GM12801 (cell line): ENCODE measurements around the gene SEC14L5.

ENCODE experiments used
- TF ChIP-seq, protein P1 (sequence below): IDR thresholded peaks from one replicate; pipeline ENCODE4 v1.5.1; 2011; ENCODE audit warnings: control low read depth; ENCODE audit not compliant: insufficient read length; ENCODE audit errors: extremely low read depth

The SEC14L5 gene

DNA sequence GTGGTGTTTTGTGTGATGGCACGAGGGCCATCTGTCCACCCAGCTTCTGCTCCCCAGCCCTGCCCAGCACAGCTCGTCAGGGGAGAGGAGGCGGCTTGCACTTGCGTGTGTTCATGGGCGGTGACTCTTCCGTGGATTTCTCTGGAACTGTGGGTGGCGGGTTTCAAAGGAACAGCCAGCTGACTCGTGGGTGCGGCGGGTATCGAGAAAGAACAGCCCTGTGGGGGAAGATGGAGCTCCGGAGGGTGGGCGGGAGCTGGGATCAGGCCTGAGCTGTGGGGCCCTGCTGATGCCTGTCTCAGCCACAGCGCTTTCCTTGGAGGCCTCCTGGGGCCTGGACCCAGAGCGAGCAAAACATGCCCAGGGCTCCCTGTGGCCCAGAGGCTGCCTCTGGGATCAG, 62.4 kb downstream of the SEC14L5 start:
- TF ChIP-seq, protein P1, sequence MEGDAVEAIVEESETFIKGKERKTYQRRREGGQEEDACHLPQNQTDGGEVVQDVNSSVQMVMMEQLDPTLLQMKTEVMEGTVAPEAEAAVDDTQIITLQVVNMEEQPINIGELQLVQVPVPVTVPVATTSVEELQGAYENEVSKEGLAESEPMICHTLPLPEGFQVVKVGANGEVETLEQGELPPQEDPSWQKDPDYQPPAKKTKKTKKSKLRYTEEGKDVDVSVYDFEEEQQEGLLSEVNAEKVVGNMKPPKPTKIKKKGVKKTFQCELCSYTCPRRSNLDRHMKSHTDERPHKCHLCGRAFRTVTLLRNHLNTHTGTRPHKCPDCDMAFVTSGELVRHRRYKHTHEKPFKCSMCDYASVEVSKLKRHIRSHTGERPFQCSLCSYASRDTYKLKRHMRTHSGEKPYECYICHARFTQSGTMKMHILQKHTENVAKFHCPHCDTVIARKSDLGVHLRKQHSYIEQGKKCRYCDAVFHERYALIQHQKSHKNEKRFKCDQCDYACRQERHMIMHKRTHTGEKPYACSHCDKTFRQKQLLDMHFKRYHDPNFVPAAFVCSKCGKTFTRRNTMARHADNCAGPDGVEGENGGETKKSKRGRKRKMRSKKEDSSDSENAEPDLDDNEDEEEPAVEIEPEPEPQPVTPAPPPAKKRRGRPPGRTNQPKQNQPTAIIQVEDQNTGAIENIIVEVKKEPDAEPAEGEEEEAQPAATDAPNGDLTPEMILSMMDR, result no peak

DNA sequence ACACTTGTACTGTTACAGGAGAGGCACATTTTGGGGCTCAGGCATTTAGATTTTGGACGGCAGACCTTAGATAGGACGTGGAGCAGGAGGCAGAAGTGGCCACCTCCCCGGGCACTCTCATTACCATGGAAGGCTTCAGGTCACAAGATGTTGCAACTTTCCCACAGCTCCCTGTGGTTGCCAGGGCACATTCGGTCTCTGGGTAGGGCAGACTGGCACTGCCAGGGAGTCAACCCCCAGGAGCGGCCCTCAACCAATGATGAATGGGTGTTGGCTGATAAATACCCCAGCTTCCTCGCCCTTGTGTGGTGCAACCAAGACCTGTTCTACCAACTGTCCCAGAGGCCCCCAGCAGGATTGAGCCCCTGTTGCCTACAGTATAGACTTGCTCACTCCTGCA, 64.4 kb downstream of the SEC14L5 start:
- TF ChIP-seq, protein P1, result no peak

DNA sequence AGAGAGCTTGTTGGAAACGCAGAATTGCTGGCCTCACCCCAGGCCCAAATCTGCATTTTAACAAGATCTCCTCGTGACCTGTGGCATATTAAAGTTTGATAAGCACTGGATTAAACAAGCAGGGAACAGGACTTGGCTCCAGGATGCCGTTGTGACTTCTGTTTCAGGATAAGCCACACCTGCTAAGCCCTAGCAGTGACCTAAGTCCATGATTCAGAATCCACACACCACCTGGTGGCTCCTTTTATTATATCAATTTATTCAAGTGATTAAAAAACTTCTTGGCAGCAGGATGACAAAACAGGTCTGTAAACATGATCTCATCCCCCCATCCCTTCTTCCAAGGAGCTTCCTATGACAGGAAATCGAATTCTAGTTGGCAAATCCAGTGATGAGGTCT, 66.5 kb downstream of the SEC14L5 start:
- TF ChIP-seq, protein P1, result no peak

DNA sequence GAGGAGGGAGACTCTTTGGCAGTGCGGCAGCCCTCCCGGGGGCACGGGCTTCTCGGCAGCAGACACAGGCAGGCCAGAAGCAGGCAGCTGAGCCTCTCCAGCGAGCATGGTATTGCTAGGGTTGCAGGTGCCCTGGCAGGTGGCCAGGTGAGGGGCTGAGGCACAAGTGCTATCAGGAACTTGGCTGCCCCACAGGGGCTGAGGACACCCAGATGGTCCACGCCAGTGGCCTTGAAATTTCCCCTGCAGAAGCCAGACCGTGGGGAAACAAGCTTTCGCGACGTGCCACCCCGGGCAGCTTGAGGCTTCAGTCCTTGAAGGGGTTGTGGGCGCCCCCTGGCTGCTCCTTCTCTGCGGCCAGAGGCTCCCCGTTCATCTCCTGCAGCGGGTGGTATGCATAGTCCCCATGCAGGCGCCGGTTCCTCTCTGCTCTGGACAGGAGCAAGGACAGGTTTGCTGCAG, 67.1 kb downstream of the SEC14L5 start:
- TF ChIP-seq, protein P1, result no peak

DNA sequence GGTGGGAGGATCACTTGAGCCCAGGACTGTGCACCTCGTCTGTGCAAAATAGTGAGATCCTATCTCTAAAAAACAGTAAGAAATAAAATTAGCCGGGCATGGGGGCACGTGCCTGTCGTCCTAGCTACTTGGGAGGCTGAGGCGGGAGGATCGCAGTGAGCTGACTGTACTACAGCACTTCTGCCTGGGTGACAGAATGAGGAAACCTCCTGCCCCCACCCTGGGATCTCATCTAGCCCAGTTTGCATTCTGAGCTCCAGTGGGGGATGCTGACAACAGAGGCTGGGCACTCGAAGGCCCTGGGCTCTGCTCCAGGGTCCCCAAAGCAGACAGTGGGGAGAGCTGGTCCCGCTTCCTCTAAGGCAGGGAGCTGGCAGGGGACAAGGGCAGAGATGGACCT, 68.5 kb downstream of the SEC14L5 start:
- TF ChIP-seq, protein P1, result no peak

DNA sequence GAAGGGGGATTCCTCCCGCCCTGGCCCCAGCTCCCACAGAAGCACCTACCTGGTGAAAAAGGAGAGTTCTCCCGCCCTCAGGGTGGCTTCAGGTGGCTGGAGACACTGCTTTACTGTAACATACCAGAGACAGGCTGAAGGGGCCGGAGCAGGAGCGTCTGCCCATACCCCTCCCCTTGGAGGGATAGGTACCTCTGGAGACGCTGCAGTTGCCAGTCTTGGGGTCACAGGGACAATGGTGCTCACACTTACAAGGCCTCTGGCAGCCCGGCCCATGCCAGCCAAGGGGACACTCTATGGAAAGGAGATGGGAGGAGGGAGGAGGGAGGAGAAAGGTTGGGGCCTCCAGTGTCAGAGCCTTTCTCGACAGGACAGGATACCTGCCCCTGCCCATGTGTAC, 69.0 kb downstream of the SEC14L5 start:
- TF ChIP-seq, protein P1, result no peak

DNA sequence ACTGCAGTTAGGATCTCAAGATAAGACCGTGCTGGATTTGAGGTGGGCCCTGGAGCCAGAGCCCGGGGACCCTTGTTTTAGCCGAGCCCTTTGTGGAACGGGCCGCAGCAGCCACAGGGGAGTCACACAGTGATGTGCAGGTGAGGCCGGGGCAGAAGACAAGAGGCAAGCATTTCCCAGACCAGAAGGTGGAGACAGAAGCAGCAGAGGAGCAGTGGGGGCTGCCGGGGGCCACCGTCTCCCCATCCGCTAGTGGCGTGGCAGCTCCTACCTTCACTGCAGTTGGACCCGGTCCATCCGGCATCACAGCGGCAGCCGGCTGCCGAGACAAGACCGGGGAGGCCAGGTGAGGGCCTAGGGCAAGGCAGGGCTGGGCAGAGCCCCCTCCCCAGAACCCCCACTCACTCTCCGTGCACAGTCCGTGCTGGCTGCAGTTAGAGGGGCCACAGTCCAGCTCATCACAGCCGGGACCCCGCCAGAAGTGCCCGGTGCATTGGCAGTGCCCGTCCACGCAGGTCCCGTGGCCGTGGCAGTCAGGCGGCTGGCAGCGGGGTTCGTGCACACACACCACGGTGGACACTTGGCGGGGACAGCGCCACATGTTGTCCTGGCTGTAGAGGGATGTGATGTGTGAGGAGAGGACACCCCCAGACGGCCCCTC, 69.6 kb downstream of the SEC14L5 start:
- TF ChIP-seq, protein P1, result no peak

DNA sequence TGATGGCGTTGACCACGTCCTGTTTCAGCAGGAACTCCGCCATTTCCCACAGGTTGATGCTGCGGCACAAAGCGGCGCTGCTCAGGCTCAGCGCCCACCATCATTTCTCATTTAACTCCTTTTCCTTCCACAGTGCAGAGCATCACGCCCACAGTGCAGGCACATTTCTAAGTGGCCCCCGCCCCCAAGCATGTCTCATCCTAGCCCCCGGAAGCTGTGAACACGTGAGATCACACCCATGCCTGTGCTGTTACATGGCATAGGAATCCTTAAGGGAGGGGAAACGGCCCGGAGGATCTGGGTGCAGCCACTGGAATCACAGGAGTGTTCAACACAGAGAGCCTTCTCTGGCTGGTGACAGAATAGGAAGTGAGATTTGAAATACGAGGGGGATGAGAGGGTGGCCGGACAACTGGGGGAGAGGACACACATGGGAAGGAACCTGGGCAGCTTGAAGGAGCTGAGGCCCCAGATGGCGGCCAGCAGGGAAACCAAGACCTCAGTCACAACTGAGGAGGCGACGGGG, 70.9 kb downstream of the SEC14L5 start:
- TF ChIP-seq, protein P1, result no peak
